ENCODE results near the gene NPB. TPM values are rescaled to one million over a fixed set of nuclear protein-coding genes. Genes with fewer than 3 reads are reported as not detected.

NPB gene
- total RNA-seq, 2 experiments from 2014 or later, result 0.20 TPM; not detected in 1

DNA sequence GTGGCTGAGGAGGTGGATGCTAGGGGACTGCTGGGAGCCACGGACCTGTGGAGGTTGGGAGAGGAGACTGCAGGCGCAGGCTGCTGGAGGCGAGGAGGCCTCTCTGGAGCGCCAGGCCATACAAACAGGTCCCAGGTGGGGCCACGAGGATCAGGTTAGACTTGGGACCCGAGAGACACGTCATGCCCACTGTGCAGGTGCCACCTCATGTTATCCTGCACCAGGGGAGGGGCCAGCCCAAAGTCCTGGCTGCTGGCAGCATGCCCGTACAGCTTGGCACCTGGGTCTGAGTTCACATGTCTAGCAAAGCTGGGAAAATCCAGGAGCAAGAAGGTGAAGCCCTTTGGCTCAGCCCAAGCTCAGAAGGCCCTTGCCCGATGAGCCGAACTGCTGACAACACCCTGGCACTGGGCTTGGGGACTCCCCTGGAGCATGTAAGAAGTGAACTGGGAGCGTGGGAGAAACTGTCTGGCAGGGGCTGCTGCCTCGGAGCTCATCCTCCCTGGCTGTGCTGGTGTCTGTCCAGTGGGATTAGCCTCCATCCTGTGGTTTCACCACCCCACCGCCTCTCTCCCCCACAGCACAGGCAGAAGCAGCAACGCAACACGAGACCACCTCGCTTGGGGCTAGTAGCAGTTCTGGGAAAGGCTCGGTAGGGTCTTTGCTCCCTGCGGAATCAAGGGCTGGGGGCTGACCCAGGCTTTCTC, 36.2 kb upstream of the NPB start:
- no peak for TF ChIP-seq CTCF (IDR thresholded peaks at IDR 0.05)
- H3K4me1 Mint-ChIP-seq (ENCODE audit: low read depth), result peaks cover 32% of the 10 kb centered on the region
- H3K27ac ChIP-seq (ENCODE audit: low read depth in 1 of 2, low read length in 2 of 2), result peak overlapping the region in 1 of 2 donors; percentile 9
- ChIA-PET POLR2A (interaction anchor here (0.6 to 2.2 kb wide), 4 partner anchors 26 to 163 kb away, joined by 4 to 10 read pairs (median 5); partner anchors contain the start of genes ALYREF, ANAPC11 and MRPL12), CTCF (interaction anchor here (0.5 to 0.8 kb wide), 2 partner anchors 11 to 12 kb away, joined by 3 read pairs; no protein-coding TSS in a partner anchor)
- DNase-seq (peak in 1 of 14 experiments; percentile 15), ATAC-seq (ENCODE audit: poor library complexity) (no peak)
- peaks cover 47% of the 10 kb centered on the region for H3K36me3 Mint-ChIP-seq (ENCODE audit: low read depth)
- peaks cover 48% of the 10 kb centered on the region for H3K36me3 ChIP-seq (ENCODE audit: insufficient read depth, low read length)
- H3K27ac Mint-ChIP-seq, result peak overlapping the region; percentile 84
- H3K9me3 Mint-ChIP-seq, result no peaks in the 10 kb centered on the region
- H3K9me3 ChIP-seq (ENCODE audit: control insufficient read depth in 1 of 2, insufficient read depth in 1 of 2, low read length in 2 of 2), result peaks cover 0 to 3% of the 10 kb centered on the region in 2 experiments
- peak overlapping the region; percentile 72 for H3K4me3 Mint-ChIP-seq
- peaks cover 0 to 3% of the 10 kb centered on the region in 2 experiments for H3K27me3 ChIP-seq (ENCODE audit: control insufficient read depth in 1 of 2, insufficient read depth in 2 of 2, low read length in 2 of 2)
- no peak overlapping the region for H3K4me3 ChIP-seq (ENCODE audit: low read length)
- H3K4me1 ChIP-seq (ENCODE audit: insufficient read depth, low read length), result peaks cover 75% of the 10 kb centered on the region
- intact Hi-C loops (cut with DNase I, micrococcal nuclease), result loop anchor here in 1 of 2 experiments (10.0 kb wide), 1 partner anchor 351 kb away; the partner anchor contains the start of gene ACTG1
- no peaks in the 10 kb centered on the region for H3K27me3 Mint-ChIP-seq

DNA sequence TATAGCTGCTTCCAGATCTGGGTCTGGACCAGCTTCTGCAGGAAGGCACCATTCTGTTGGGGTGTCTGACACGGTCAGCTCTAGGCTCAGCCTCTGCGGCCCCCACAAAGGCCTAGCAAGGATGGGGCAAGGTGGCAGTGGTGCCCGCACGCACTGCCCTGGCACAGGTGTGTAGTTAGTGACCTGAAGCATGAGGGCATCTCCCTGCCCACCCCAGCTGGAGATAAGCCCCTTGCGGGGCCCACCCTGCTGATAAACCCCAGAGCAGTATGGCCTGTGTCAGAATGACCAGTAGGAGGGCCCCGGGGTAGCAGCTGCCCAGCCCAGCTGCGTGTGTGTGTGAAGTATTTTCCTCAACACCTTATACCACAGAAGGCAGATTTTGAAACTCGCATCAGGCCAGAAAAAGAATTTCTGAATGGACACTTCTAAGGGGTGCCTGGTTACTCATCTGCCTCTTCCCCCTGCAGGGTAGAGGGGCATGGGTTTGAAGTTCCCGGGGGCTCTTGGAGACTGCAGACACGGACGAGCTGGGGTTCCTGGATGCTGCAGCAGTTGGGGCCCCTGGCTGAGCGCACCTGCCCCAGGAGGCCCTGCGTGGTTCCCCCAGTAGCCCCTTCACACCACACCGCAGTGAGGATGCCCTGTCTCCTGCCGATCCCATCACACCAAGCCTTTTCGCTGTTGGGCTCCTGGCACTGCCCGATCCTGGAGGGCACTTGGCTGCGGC, 35.4 kb upstream of the NPB start:
- ATAC-seq (ENCODE audit: poor library complexity) (no peak), DNase-seq (no peak)
- Histone ChIP-seq H3K4me1 (ENCODE audit: insufficient read depth, low read length) (peaks cover 69% of the 10 kb centered on the region), H3K36me3 (ENCODE audit: insufficient read depth, low read length) (peaks cover 48% of the 10 kb centered on the region), H3K27ac (ENCODE audit: low read depth in 1 of 2, low read length in 2 of 2) (peak overlapping the region in 1 of 2 donors; percentile 9), H3K4me3 (ENCODE audit: low read length) (no peak overlapping the region), H3K27me3 (ENCODE audit: control insufficient read depth in 1 of 2, insufficient read depth in 2 of 2, low read length in 2 of 2) (peaks cover 0 to 3% of the 10 kb centered on the region in 2 experiments), H3K9me3 (ENCODE audit: control insufficient read depth in 1 of 2, insufficient read depth in 1 of 2, low read length in 2 of 2) (peaks cover 0 to 3% of the 10 kb centered on the region in 2 experiments)
- H3K36me3 Mint-ChIP-seq (ENCODE audit: low read depth), result peaks cover 45% of the 10 kb centered on the region
- H3K27ac Mint-ChIP-seq, result peak overlapping the region; percentile 84
- peaks cover 31% of the 10 kb centered on the region for H3K4me1 Mint-ChIP-seq (ENCODE audit: low read depth)
- H3K9me3 Mint-ChIP-seq, result no peaks in the 10 kb centered on the region
- TF ChIP-seq CTCF (IDR thresholded peaks at IDR 0.05), result no peak
- intact Hi-C loops (cut with DNase I, micrococcal nuclease), result loop anchor here in 1 of 2 experiments (10.0 kb wide), 1 partner anchor 352 kb away; the partner anchor contains the start of gene ACTG1
- H3K27me3 Mint-ChIP-seq, result no peaks in the 10 kb centered on the region
- POLR2A ChIA-PET, result interaction anchor here (0.6 to 2.2 kb wide), 6 partner anchors 19 to 164 kb away, joined by 3 to 10 read pairs (median 5); partner anchors contain the start of genes ALYREF, ANAPC11, CENPX and LRRC45
- peak overlapping the region; percentile 72 for H3K4me3 Mint-ChIP-seq
- CTCF ChIA-PET, result interaction anchor here (0.5 to 0.8 kb wide), 2 partner anchors 12 kb away, joined by 3 read pairs; no protein-coding TSS in a partner anchor
